ENCODE measurements around the gene GNAT3.

Gene GNAT3

DNA sequence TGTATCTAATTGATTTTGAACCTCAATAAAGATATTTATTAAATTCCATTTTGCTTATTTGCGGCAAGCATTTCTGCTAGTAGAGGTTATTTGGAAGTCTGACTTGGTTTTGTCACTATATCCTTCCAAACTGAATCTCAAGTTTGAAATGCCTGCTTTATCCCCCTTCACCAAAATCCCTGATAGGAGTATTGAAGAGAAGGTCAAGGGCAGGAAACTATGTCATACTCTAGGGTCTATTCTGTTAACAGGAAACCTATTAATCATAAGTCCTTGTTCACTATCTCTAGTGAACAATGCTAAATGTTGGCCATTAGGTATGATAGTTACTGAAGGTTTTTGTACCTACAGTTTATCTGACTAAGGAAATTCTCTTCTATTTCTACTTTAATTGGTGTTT is 11.5 kb downstream of the GNAT3 start:
- no peak for DNase-seq (ENCODE audit: low read depth in 2 of 2)

DNA sequence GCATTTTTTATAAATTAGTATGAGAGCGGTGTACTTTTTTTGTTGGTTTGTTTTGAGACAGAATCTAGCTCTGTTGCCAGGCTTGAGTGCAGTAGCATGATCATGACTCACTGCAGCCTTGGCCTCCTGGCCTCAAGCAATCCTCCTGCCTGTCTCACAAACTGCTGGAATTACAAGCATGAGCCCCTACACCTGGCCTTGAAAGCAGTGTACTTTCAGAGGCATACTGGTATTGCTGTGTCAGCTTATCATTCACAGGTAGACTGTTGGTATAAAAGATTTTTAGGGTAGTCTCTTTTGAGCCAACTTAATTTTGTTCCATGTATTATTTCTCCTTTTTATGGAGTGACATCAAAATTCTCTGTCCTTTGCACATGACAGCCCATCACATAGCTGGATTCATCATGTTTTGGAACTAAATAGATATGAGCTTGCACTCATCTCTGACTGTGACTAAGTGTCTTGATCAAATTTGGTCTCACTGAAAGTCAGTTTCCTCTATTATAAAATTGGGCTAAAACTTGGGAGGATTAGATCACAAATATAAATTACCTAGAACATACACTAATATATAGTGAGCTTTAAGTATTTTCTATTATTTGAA is 12.4 kb downstream of the GNAT3 start:
- no peak for DNase-seq (ENCODE audit: low read depth in 2 of 2)

DNA sequence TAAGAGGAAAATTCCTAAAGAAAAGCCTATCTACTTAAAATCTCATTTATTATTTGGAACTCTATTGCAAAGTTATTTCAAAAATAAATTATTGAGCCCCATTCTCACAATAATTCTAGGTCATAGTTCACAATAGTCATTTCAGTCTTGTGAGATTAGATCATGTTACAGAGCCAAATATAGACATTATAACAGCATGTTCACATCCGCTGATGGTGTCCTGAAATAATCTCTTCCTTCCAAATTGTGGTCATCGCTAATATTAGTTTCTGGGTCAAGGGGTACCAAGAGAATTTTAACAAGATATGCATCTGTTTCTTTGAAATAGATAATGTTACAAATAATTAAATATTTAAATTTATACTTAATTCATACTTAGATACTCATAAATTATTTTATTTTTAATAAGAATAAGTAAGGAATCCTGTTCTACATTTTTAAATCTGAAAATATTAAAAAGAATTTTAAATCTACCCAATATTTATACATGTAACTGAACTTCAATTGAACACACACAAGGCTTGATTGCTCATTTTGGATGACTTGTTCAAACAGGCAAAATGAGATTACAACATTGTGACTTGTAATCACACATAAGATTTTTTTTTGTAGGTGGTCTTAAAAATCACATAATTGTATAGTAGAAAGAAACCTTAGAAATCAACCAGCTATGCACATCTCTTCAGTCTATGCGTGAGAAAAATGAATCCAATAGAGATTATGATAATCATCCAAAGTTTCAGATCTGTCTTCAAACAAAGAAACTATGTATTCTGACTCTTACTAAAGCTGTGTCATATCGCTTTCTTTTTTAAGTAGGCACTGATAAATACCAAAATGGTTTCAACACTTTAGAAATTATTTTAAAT is 13.1 kb downstream of the GNAT3 start:
- DNase-seq (ENCODE audit: low read depth in 2 of 2), result no peak

DNA sequence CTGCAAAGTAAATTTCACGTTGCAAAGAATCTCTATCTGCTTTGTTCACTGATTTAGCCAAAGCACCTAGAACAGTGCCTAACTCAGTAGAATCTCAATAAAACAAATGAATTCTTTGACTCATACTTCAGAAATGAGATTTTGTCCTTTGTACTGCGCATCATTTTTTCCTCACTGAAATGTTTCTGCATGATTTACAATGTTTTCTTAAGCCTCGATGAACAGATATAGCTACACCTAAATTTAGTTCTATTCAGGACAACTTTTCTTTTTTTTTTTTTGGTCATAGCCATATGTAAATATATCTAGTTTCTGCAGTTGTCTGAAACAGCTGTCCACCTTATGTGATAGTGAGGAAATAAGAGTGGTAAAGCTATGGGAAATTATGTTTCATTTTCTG is 15.3 kb downstream of the GNAT3 start:
- no peak for DNase-seq (ENCODE audit: low read depth in 2 of 2)

DNA sequence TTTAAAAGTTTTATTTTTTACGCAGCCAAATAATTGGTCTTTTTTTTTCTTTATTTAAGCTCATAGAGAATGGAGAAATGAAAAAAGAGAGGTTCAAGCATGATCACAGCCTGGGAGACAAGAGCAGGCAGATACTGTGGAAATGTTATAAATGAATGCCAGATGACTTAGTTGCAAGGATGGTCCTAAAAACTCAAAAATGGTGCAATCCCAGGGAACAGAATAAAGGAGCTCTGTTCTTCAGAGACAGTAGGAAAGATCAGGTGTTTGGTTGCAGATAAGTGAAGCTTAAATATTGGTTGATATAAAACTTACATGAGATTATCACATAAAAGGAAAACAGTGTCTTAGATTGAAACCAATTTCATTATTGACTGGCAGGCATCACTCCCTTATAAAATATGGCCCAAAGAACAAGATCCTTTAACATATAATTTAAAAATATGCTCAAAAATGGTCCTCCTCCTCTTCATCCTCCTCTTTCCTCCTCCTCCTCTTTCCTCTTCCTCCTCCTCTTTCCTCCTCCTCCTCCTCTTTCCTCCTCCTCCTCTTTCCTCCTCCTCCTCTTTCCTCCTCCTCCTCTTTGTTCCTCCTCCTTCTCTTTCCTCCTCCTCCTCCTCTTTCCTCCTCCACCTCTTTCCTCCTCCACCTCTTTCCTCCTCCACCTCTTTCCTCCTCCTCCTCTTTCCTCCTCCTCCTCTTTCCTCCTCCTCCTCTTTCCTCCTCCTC is 18.6 kb downstream of the GNAT3 start:
- DNase-seq (ENCODE audit: low read depth in 2 of 2), result no peak

DNA sequence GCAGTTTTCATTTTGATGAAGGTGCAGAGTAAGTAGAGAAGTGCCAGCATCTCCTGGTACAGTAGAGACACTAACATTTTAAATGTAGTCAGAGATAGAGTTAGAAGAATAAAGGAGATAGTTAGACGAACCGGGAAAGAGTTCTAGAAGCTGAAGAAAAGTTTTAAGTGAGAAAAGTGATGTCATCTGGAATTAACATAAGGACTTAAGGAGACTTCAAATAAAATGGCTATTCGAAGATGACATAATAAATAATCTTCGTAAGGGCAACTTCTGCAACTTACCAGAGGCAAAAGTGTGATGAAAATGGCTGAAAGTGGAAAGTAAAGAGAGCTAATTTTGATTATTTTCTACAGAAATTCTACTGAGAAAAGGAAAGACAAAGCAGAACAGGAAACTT is 20.4 kb downstream of the GNAT3 start:
- no peak for DNase-seq (ENCODE audit: low read depth in 2 of 2)

DNA sequence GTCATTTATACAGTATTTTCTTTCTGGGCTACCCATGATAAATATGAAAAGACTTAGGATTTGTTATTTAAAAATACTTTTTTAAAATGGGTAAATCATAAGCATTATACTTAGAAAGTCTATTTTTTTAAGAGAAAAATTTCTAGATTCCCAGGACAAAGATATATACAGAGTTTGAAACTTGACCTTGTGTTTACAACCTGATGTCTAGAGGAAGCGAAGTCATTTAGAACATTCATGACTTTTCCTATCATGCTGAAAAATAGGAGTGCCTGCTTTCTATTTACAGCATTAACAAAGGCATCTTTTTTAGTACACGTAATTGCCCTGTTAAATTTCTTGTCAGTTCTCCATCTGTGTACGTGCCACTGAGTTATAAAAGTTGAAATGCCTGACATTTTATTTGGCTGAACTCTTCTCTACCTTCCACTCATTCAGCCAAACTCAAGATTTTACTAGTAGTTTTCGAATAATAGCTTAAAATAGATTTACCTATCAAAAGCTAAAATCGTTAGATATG is 23.0 kb downstream of the GNAT3 start:
- DNase-seq (ENCODE audit: low read depth in 2 of 2), result no peak

DNA sequence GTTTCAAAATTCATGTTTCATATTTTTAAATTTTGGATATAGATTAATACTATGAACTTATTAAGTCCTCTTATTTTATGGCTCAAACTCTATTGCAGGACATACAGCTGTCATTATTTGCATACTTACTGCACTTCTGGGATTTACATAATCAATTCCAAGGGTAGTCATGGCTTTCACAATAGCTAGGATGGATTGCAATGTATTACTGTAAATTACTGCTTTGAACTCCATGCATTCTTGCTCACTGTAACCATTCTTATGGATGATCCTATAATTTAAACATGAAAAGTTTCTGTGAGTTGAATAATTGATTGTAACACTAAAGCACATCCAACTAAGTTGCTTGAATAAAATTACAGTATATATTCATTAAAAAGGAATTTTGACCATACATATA is 23.5 kb downstream of the GNAT3 start:
- DNase-seq (ENCODE audit: low read depth in 2 of 2), result no peak

DNA sequence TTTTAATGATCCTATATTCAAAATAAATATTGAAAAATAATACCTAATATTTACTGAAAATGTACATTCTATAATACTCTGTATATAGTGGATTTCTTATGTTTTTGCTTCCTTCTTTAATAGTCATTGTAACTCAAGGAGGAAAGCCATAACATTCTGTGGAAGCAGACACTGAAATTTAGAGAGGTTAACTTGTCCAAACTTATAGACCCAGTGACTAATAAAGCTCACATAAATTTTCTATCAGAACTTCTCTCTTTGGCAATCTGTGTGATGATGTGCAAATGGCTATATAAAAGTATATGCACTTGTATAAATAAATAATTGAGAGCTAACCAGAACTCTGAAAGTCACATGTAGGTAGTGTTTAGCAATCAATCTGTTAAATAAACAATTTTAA is 26.1 kb downstream of the GNAT3 start:
- no peak for DNase-seq (ENCODE audit: low read depth in 2 of 2)

DNA sequence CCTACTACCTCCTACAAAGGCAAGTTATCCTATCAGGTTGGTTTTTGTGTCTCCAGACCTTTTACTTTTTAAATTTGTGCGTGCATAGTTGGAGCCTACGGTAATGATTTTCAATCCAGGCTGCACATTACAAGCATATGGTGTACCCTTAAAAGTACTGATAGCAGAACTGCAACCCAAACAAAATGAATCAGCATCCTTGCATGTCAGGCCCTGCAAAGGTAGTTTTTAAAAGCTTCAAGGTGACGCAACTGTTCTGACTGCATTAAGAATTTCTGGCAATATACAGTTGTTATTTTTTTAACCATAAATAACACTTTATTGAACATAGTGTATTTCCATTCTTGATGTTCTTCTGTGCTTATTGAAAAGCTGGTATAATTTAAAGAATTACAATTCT is 28.9 kb downstream of the GNAT3 start:
- no peak for DNase-seq (ENCODE audit: low read depth in 2 of 2)

DNA sequence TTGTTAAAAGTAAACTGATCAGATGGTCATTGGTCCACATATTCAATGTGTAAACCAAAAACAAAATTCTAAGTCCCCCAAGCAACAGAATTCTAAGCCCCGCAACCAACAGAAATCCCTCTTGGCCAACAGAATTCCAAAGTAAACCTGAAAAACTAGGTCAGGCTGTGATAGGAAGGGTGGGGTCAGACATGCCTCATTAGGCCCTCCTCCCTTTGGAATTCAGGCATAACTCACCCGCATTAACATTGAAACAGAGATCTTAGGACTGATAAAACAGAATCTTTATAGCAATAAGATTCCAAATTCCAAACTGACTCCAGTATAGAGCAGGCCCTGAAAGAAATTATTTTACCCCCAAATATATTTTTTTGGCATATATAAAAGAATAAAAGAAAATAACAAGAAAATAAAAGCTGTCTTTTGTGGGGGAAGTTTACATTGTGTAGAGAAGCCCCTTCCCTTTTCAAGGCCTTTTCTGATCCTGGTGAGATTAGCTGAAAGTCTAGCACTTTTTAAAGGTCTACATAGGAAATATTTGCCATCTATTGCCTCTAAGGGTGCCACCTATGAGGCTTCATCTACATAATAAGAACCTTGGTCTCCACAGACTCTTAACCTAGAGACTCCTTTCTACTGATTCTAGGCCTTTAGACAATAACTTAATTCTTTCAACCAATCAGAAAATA is 30.5 kb downstream of the GNAT3 start:
- DNase-seq (ENCODE audit: low read depth in 2 of 2), result no peak

DNA sequence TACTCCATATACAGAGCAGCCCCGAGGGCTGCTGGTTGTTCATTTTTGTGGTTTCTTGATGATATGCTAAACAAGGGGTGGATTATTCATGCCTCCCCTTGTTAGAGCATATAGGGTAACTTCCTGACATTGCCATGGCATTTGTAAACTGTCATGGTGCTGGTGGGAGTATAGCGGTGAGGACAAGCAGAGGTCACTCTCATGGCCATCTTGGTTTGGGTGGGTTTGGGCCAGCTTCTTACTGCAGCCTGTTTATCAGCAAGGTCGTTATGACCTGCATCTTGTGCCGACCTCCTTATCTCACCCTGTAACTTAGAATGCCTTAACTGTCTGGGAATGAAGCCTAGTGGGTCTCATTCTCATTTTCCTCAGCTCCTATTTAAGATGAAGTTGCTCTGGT is 31.3 kb downstream of the GNAT3 start:
- DNase-seq (ENCODE audit: low read depth in 2 of 2), result no peak

DNA sequence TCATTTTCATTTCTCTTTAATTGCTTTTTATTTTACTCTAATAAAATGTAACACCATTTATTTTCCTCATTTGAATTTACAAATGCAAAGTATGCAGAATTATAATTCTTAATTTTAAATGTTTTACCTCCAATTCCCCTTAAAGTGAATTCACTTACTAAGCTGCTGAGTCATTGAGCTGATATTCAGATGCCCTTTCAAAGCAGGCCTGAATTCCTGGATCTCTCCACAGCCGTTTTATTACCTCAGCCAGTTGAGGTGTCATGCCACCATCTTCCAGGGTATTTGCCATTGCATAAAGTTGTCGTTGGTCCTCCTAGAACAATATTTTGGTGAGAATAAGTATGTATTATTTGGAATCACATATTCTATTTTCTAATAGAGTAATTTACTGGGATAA is 33.2 kb downstream of the GNAT3 start:
- no peak for DNase-seq (ENCODE audit: low read depth in 2 of 2)

DNA sequence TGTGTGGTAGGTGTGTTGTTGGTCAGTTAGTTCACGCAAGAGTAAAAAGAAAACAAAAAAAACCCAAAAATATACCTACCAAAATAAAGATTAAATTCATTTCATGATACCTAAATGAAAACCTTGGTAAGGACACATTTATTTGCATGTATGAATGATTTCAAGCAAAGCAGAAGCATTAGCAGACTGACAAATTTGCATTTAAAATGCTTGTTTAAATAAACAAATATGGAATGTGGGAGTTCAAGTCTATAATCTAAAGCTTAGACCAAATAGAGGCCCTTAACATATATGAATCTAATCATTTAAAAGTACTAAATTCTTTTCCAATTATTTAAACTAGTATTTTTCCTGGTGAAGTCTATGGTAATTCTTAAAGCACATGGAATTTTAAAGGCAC is 35.8 kb downstream of the GNAT3 start:
- DNase-seq (ENCODE audit: low read depth in 2 of 2), result no peak

DNA sequence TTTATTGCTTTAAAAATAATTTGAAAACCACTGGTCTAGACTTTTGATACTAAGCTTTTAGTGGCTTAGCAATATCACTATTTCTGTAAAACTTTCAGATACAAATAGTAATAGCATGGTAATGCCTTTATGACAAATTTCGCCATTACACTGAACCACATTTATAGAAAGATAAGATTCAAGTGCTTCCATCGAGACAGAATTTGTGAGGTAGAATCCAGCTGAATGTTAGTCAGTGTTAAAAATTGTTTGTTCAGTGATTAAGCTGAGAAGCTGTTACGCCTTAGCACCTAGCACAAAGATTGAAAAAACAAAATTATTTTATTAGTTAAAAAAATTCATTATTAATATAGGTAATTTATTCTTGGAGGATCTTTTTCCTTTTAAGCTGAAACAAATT is 36.5 kb downstream of the GNAT3 start:
- DNase-seq (ENCODE audit: low read depth in 2 of 2), result no peak

DNA sequence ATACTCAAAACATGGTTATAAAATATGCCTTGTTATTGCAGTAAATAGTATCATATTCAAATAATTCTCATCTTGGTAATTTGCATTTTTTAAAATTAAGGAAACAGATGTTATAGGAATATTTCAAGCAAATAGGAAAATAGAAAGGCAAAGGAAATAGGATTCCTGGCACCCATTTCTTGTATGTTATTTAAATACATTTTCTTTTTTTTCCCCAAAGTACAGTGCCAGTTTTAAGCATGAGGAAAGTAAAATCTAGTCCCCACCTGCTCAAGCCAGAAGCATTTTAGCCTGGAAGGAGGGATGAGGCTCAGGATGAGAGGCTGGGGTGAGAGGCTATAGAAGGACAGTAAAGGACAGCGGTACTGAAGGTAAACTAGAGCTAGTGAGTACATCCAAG is 38.1 kb downstream of the GNAT3 start:
- DNase-seq (ENCODE audit: low read depth in 2 of 2), result no peak

DNA sequence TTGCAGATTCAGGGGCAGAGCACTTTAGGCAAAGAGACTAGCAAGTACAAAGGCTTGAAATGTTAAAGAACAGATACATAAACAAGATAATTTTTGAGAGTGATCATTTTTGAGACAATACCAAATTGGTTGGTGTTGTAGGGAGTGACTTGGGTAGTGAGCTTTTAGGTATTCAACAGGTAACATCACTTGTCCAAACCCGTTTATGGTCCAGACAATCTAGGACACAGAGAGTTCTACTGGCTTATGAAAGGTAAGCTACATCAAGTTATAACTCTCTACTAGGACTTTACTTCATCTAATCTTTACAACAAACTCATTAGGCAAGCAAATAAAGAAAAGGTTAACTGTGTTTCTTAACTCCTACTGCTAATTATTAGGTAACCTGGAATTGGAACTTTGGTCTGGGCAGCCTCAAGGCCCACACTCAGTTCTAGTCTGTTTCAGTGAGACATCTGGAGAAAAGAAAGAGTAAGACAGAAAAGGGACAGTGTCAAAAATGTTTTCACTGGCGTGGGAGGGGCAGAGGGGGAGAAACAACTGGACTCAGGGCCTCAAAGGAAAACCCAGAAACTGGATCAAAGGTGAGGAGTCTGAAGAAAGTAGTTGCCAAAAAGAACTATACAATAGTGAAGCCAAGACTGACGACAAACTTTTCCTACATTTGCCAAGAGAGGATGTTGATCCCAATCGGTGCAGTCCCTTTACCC is 39.2 kb downstream of the GNAT3 start:
- DNase-seq (ENCODE audit: low read depth in 2 of 2), result no peak

DNA sequence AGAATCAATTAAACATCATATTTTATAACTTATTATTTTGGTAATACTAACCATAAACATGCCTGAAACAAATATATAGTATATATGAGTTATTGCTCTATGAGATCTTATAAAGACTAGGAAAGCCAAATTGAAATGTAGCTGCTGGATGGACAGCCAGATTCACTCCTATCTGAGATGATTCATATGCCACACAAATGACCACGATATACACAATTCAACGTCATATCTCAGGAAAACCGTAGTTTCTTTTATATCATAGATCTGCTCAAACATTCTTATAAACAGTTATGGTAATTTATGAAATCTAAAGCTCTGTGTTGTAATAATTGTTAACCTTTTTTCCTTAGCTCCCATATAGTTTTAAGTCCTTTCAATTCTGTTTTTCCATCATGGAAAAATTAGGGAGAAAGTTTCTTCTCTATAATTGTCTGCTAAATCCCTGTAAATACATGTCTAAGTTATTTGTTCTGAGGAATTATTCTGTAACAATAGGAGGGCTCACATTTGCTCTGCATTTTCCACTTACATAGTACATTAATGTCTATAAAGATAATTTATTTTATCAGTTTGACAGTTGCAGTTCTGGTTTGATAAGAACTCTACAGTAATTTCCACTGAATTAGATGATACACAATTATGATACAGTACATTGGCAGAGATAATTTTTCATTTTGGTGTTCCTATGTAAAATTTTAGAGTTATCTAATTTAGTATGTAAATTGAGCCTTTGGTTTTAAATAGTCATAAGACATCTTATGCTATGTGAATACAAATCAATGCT is 42.7 kb downstream of the GNAT3 start:
- DNase-seq (ENCODE audit: low read depth in 2 of 2), result no peak

DNA sequence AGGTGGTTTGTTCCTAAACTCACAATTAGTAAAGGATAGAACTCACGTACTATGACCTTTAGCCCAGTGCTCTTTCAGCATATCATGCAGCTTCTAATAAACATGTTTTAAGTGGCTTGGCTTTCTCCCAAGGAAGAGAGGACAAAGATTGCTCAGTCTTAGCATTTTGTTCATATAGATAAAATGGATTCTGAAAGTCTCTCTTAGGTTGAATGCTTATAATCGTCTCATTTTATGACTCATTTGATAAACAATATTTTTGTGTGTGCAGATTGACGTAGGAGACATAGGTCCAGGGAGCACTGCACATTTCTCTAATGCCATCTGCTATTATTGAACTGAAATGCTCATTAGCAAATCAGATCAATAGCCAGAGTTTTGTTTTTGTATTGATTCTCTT is 44.8 kb downstream of the GNAT3 start:
- no peak for DNase-seq (ENCODE audit: low read depth in 2 of 2)

DNA sequence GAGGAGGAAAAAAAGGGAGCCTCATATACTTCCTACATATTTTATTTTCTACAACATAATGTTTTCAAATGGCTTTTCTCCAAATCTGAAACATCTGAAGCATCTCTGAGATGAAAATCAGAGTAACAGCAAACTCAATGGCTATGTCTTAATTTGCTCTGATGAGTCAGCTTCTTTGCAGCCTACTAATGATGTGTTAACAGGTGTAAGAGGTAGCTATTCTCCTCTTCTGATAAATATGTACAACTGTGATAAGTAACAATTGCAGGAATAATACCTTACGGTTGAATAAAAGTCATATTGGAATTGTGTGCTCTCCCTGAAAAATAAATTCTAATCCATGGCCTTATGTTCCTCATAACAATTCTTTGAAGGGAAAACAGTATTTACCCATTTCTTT is 45.2 kb downstream of the GNAT3 start:
- DNase-seq (ENCODE audit: low read depth in 2 of 2), result no peak

DNA sequence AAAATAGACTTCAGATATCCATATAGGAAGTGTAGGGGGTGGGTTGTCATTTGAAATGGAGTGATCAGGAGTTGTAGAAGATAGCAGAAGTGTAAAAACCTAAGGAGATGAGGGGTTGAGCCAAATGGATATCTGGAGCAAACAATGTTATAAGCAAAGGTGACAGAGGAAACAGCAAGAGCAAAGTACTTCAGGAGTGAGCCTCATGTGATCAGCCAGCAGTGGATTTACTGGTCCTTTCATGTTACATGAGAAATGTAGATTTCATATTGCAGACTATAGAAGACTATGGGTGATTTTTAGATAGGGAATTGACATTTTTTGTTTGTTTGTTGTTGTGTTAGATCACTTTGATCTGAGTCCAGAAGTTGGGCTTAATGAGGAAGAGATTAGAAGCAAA is 47.7 kb downstream of the GNAT3 start:
- DNase-seq (ENCODE audit: low read depth in 2 of 2), result no peak
